Measurements from ENCODE around the gene DCC. TPM values are rescaled to one million over a fixed set of nuclear protein-coding genes. Genes with fewer than 3 reads are reported as not detected.

DCC gene
- total and polyA plus RNA-seq, 5 donors from 2014 or later = not detected

DNA sequence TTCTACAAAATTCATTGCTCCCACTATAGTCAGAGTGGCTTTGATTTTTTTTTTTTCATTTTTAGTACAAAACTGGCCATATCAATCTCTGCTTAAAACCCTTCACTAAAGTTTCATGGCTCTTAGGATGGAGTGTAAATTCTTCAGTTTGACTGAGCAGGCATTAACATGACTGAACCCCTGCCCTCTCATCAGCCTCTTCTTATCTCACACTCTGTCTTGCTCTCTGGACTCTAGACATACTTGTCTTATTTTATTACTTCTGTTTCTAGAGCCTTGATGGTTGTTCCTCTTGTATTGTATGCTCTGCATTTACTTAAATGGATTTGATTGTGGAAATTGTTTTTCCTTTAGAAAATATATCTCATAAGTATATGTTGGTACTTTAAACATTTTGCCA lies 272.4 kb downstream of the DCC start:
- H3K4me1 Mint-ChIP-seq = no peaks in the 10 kb centered on the region
- H3K27me3 Mint-ChIP-seq = no peaks in the 10 kb centered on the region
- no peak overlapping the region for H3K4me3 Mint-ChIP-seq
- no peak overlapping the region for H3K27ac ChIP-seq (ENCODE audit: insufficient read depth, low read length, poor library complexity, severe bottlenecking)
- no peak overlapping the region for H3K27ac Mint-ChIP-seq
- DNase-seq = no peak
- no peak for ATAC-seq (ENCODE audit: low read depth in 2 of 2)
- no peaks in the 10 kb centered on the region for H3K36me3 Mint-ChIP-seq
- peaks cover 0 to 12% (median 5%) of the 10 kb centered on the region in 7 donors for H3K9me3 Mint-ChIP-seq
- H3K36me3 ChIP-seq (ENCODE audit: control insufficient read depth, insufficient read depth, low read length) = no peaks in the 10 kb centered on the region
- no peaks in the 10 kb centered on the region for H3K4me1 ChIP-seq (ENCODE audit: control insufficient read depth, insufficient read depth, low read length, poor library complexity, severe bottlenecking)
- H3K9me3 ChIP-seq (ENCODE audit: control insufficient read depth in 2 of 2, low read length in 2 of 2) = no peaks in the 10 kb centered on the region
- H3K27me3 ChIP-seq (ENCODE audit: control insufficient read depth, insufficient read depth, low read length) = no peaks in the 10 kb centered on the region
- H3K4me3 ChIP-seq (ENCODE audit: low read depth, low read length) = no peak overlapping the region

DNA sequence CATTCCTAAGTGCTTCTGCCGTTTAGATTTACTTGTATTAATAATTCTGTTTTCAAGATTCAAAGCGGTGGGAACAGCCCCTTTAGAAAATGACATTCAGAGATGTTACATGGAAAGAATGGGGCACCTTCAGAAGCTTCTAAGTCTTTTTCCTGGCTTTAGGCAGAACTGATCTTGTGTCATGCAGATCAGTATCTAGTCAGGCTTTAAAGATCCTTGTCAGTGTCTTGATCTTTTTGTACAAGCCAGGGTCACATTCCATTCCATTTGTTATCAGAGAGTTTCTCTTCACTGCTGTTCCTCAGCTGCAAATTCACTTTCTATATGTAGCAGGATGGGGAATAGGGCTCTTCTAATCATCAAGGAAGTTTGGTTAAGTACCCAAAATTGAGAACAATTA lies 275.3 kb downstream of the DCC start:
- no peak for DNase-seq
- Mint-ChIP-seq H3K4me3 (no peak overlapping the region), H3K36me3 (no peaks in the 10 kb centered on the region), H3K27ac (no peak overlapping the region), H3K27me3 (no peaks in the 10 kb centered on the region), H3K4me1 (no peaks in the 10 kb centered on the region), H3K9me3 (peaks cover 0 to 5% (median 0%) of the 10 kb centered on the region in 7 donors)
- no peaks in the 10 kb centered on the region for H3K36me3 ChIP-seq (ENCODE audit: control insufficient read depth, insufficient read depth, low read length)
- no peaks in the 10 kb centered on the region for H3K4me1 ChIP-seq (ENCODE audit: control insufficient read depth, insufficient read depth, low read length, poor library complexity, severe bottlenecking)
- ATAC-seq (ENCODE audit: low read depth in 2 of 2) = no peak
- H3K27me3 ChIP-seq (ENCODE audit: control insufficient read depth, insufficient read depth, low read length) = no peaks in the 10 kb centered on the region
- H3K4me3 ChIP-seq (ENCODE audit: low read depth, low read length) = no peak overlapping the region
- no peak overlapping the region for H3K27ac ChIP-seq (ENCODE audit: insufficient read depth, low read length, poor library complexity, severe bottlenecking)
- H3K9me3 ChIP-seq (ENCODE audit: control insufficient read depth in 2 of 2, low read length in 2 of 2) = no peaks in the 10 kb centered on the region

DNA sequence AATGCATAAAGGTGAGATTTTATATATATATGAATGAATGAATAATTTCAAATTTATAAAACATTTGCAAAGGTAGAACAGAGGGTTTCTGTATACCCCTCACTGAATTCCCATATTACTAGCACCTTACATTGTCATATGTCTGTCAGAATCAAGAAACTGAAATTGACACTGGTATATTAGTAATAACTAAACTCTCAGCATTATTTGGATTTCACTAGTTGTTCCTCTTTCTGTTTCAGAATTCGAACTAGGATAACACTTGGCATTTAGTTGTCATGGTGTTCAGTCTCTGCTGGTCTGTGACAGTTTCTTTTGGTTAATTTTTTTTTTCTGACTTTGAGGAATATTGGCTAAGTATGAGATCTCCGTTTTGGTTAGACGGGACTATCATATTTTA lies 275.9 kb downstream of the DCC start:
- H3K4me3 ChIP-seq (ENCODE audit: low read depth, low read length) = no peak overlapping the region
- Mint-ChIP-seq H3K4me3 (no peak overlapping the region), H3K27ac (no peak overlapping the region), H3K9me3 (peaks cover 0 to 4% (median 0%) of the 10 kb centered on the region in 7 donors), H3K36me3 (no peaks in the 10 kb centered on the region), H3K4me1 (no peaks in the 10 kb centered on the region), H3K27me3 (no peaks in the 10 kb centered on the region)
- H3K9me3 ChIP-seq (ENCODE audit: control insufficient read depth in 2 of 2, low read length in 2 of 2) = no peaks in the 10 kb centered on the region
- no peaks in the 10 kb centered on the region for H3K4me1 ChIP-seq (ENCODE audit: control insufficient read depth, insufficient read depth, low read length, poor library complexity, severe bottlenecking)
- no peak for ATAC-seq (ENCODE audit: low read depth in 2 of 2)
- DNase-seq = no peak
- H3K36me3 ChIP-seq (ENCODE audit: control insufficient read depth, insufficient read depth, low read length) = no peaks in the 10 kb centered on the region
- H3K27ac ChIP-seq (ENCODE audit: insufficient read depth, low read length, poor library complexity, severe bottlenecking) = no peak overlapping the region
- H3K27me3 ChIP-seq (ENCODE audit: control insufficient read depth, insufficient read depth, low read length) = no peaks in the 10 kb centered on the region

DNA sequence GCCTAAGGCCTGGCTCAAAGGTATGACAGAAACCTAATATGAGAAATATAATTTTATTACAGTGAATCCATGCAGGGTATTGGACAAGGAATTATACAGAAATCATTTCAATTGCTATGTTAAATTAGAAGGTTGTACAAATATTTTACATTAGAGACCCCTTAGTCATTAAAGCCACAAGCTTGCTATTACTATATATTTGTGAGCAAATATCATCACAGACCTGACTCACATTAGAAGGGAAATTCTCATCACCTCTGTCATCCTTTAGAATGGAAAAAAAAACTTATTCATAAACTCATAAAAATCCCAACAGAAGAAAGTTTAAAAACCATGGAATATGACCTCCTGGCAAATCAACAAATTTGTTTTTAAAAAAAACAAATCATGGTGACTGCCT lies 277.9 kb downstream of the DCC start:
- Histone ChIP-seq H3K9me3 (ENCODE audit: control insufficient read depth in 2 of 2, low read length in 2 of 2) (no peaks in the 10 kb centered on the region), H3K36me3 (ENCODE audit: control insufficient read depth, insufficient read depth, low read length) (no peaks in the 10 kb centered on the region), H3K4me1 (ENCODE audit: control insufficient read depth, insufficient read depth, low read length, poor library complexity, severe bottlenecking) (no peaks in the 10 kb centered on the region), H3K27me3 (ENCODE audit: control insufficient read depth, insufficient read depth, low read length) (no peaks in the 10 kb centered on the region), H3K4me3 (ENCODE audit: low read depth, low read length) (no peak overlapping the region), H3K27ac (ENCODE audit: insufficient read depth, low read length, poor library complexity, severe bottlenecking) (no peak overlapping the region)
- Mint-ChIP-seq H3K27me3 (no peaks in the 10 kb centered on the region), H3K27ac (no peak overlapping the region), H3K36me3 (no peaks in the 10 kb centered on the region), H3K9me3 (peaks cover 0 to 4% (median under 1%) of the 10 kb centered on the region in 7 donors), H3K4me3 (no peak overlapping the region), H3K4me1 (no peaks in the 10 kb centered on the region)
- no peak for DNase-seq
- ATAC-seq (ENCODE audit: low read depth in 2 of 2) = no peak

DNA sequence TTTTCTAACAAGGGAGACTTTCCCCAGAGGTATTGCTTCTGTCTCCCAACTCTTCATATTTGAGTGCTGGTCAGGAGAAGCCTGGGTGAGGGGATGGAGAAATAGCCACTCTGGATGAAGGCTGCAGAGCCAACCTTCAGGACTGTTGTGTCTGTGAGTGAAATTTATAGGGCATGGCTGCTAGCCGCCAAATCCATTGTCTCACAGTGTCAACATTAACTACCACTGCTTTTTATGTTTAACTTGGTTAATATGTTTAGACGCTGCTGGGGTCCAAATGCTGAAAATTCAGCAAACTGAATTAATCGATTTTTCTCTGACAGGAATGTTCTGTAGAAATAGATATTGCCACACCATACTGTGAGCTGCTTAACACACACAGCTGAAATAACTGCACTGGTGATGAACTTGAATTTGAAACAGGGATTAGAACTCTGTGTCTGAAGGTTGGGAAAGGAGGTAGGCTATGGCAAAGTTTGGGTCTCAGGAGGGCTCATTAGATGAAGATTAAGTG lies 281.0 kb downstream of the DCC start:
- Histone ChIP-seq H3K27ac (ENCODE audit: insufficient read depth, low read length, poor library complexity, severe bottlenecking) (no peak overlapping the region), H3K9me3 (ENCODE audit: control insufficient read depth in 2 of 2, low read length in 2 of 2) (no peaks in the 10 kb centered on the region), H3K27me3 (ENCODE audit: control insufficient read depth, insufficient read depth, low read length) (no peaks in the 10 kb centered on the region), H3K4me3 (ENCODE audit: low read depth, low read length) (no peak overlapping the region), H3K4me1 (ENCODE audit: control insufficient read depth, insufficient read depth, low read length, poor library complexity, severe bottlenecking) (no peaks in the 10 kb centered on the region), H3K36me3 (ENCODE audit: control insufficient read depth, insufficient read depth, low read length) (no peaks in the 10 kb centered on the region)
- DNase-seq (no peak), ATAC-seq (ENCODE audit: low read depth in 2 of 2) (no peak)
- Mint-ChIP-seq H3K27me3 (no peaks in the 10 kb centered on the region), H3K4me3 (no peak overlapping the region), H3K36me3 (no peaks in the 10 kb centered on the region), H3K4me1 (no peaks in the 10 kb centered on the region), H3K27ac (no peak overlapping the region), H3K9me3 (peaks cover 0 to 4% (median 2%) of the 10 kb centered on the region in 7 donors)

DNA sequence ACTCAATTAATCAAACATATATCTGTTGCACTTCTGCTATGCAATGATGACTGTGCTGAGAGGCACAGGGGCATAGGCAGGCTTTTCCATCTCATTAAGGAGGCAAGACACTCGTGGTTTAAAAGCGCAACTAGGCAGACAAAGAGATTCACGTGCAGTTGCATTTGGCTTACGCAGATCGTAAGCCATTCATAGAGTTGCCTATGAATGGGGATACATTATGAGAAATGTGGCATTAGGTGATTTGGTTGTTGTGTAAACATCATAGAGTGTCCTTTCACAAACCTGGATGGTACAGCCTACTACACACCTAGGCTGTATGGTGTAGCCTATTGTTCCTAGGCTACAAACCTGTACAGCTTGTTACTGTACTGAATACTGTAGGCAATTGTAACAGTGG lies 284.7 kb downstream of the DCC start:
- Histone ChIP-seq H3K4me3 (ENCODE audit: low read depth, low read length) (no peak overlapping the region), H3K4me1 (ENCODE audit: control insufficient read depth, insufficient read depth, low read length, poor library complexity, severe bottlenecking) (no peaks in the 10 kb centered on the region), H3K27me3 (ENCODE audit: control insufficient read depth, insufficient read depth, low read length) (no peaks in the 10 kb centered on the region), H3K27ac (ENCODE audit: insufficient read depth, low read length, poor library complexity, severe bottlenecking) (no peak overlapping the region), H3K36me3 (ENCODE audit: control insufficient read depth, insufficient read depth, low read length) (no peaks in the 10 kb centered on the region), H3K9me3 (ENCODE audit: control insufficient read depth in 2 of 2, low read length in 2 of 2) (no peaks in the 10 kb centered on the region)
- Mint-ChIP-seq H3K4me1 (no peaks in the 10 kb centered on the region), H3K27ac (no peak overlapping the region), H3K36me3 (no peaks in the 10 kb centered on the region), H3K27me3 (no peaks in the 10 kb centered on the region), H3K9me3 (peaks cover 0 to 6% (median 2%) of the 10 kb centered on the region in 7 donors), H3K4me3 (no peak overlapping the region)
- no peak for DNase-seq
- no peak for ATAC-seq (ENCODE audit: low read depth in 2 of 2)

DNA sequence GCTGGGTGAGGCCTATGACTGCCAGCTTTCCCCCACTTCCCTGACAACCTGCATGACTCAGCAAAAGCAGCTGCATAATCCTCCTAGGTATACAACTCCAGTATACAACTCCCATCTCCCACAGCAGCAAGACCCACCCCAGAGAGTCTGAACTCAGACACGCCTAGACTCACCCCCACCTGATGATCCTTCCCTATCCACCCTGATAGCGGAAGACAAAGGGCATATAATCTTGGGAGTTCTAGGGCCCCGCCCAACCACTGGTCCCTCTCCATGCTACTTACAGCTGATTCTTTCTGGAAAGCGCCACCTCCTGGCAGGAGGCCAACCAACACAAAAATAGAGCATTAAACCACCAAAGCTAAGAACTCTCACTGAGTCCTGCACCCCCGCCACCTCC lies 296.5 kb downstream of the DCC start:
- H3K4me3 Mint-ChIP-seq = no peak overlapping the region
- no peaks in the 10 kb centered on the region for H3K4me1 ChIP-seq (ENCODE audit: control insufficient read depth, insufficient read depth, low read length, poor library complexity, severe bottlenecking)
- ATAC-seq (ENCODE audit: low read depth in 2 of 2) = no peak
- no peaks in the 10 kb centered on the region for H3K27me3 Mint-ChIP-seq
- H3K27ac ChIP-seq (ENCODE audit: insufficient read depth, low read length, poor library complexity, severe bottlenecking) = no peak overlapping the region
- no peaks in the 10 kb centered on the region for H3K9me3 ChIP-seq (ENCODE audit: control insufficient read depth in 2 of 2, low read length in 2 of 2)
- H3K4me3 ChIP-seq (ENCODE audit: low read depth, low read length) = no peak overlapping the region
- no peak for DNase-seq
- peaks cover 2 to 22% (median 4%) of the 10 kb centered on the region in 7 donors for H3K9me3 Mint-ChIP-seq
- no peaks in the 10 kb centered on the region for H3K36me3 Mint-ChIP-seq
- no peaks in the 10 kb centered on the region for H3K36me3 ChIP-seq (ENCODE audit: control insufficient read depth, insufficient read depth, low read length)
- H3K27ac Mint-ChIP-seq = no peak overlapping the region
- H3K4me1 Mint-ChIP-seq = no peaks in the 10 kb centered on the region
- H3K27me3 ChIP-seq (ENCODE audit: control insufficient read depth, insufficient read depth, low read length) = no peaks in the 10 kb centered on the region

DNA sequence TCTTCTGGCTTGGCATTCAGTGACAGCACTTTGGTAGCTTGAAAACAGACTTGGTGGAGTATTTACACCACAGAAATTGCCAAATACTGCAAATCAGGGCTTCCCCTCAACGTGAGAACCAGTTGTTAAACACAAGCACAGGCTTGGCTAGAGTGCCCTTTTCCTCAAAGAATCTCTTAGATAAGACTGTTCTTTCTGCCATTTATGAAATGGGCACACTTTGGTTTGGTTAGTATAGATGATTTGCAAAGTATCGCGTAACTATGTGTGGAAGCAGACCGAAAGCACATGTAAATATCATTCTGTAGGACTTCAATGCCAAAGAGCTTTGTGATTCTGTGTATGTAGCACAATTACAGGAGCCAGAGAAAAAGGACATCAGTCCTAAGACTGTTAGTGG lies 308.2 kb downstream of the DCC start:
- Histone ChIP-seq H3K27me3 (ENCODE audit: control insufficient read depth, insufficient read depth, low read length) (no peaks in the 10 kb centered on the region), H3K27ac (ENCODE audit: insufficient read depth, low read length, poor library complexity, severe bottlenecking) (no peak overlapping the region), H3K4me1 (ENCODE audit: control insufficient read depth, insufficient read depth, low read length, poor library complexity, severe bottlenecking) (no peaks in the 10 kb centered on the region), H3K4me3 (ENCODE audit: low read depth, low read length) (no peak overlapping the region), H3K9me3 (ENCODE audit: control insufficient read depth in 2 of 2, low read length in 2 of 2) (no peaks in the 10 kb centered on the region), H3K36me3 (ENCODE audit: control insufficient read depth, insufficient read depth, low read length) (no peaks in the 10 kb centered on the region)
- Mint-ChIP-seq H3K27me3 (no peaks in the 10 kb centered on the region), H3K9me3 (peaks cover 0 to 17% (median 4%) of the 10 kb centered on the region in 7 donors), H3K4me3 (no peak overlapping the region), H3K27ac (no peak overlapping the region), H3K4me1 (no peaks in the 10 kb centered on the region), H3K36me3 (no peaks in the 10 kb centered on the region)
- ATAC-seq (ENCODE audit: low read depth in 2 of 2) (no peak), DNase-seq (no peak)
